ENCODE measurements around the gene CAMP. TPM values are rescaled to one million over a fixed set of nuclear protein-coding genes. Genes with fewer than 3 reads are reported as not detected.

The CAMP gene
- total RNA-seq, 1 experiment from 2014 or later: 0.45 TPM

DNA sequence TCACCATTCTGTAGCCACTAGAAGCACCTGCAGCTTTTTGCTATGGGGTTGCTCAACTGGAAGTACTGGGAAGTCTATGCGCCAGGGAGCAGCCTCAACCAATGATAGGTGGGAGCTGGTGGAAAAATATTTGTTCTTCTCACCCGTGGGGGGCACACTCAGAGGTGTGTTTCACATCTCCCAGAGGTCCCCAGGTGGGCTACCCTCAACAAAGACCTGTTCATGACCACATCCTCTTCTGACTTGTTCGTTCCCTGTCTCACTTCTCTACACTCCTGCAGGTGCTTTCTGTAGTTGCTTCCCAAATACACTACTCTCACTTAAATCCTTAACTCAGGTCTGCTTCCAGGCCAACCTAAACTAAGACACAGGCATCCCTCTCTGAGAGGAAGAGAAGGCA, 3.6 kb downstream of the CAMP start:
- no peaks in the 10 kb centered on the region for H3K9me3 ChIP-seq (replicated peaks)
- DNase-seq: no peak
- peaks cover 7% of the 10 kb centered on the region; the same call in 1 of the 2 replicates for H3K4me1 ChIP-seq
- H3K36me3 ChIP-seq: no peaks in the 10 kb centered on the region
- no peaks in the 10 kb centered on the region for H3K27me3 ChIP-seq
- H3K27ac ChIP-seq: no peak overlapping the region
- H3K4me3 ChIP-seq: no peak overlapping the region

- H3K9me3 ChIP-seq (replicated peaks): no peaks in the 10 kb centered on the region
- no peak for DNase-seq
- no peaks in the 10 kb centered on the region for H3K27me3 ChIP-seq
- H3K27ac ChIP-seq: no peak overlapping the region
- no peaks in the 10 kb centered on the region; the same call in none of the 2 replicates for H3K4me1 ChIP-seq
- no peak overlapping the region for H3K4me3 ChIP-seq
- H3K36me3 ChIP-seq: no peaks in the 10 kb centered on the region
Observed at GRCh38 chr3:48232232-48232631, 8.9 kb downstream of the CAMP start.

DNA sequence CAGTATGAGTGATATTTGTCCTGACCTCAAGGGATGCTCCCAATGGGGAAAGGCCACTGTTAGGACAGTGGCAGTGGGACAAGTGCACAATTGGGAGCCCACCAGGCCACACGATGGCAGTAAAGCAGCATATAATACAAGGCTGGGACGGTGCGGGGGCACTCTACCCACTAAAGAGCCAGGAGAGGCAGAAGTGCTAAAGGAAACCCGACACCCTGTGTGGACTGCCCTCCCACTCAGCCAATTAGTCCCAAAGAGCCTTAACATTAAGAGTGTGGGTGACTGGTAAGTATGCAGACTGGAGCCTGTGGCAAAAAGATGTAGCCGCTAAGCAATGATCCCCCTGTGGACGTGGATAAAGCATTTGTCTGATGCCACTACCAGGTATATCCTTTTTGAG, 9.4 kb downstream of the CAMP start:
- no peak overlapping the region for H3K27ac ChIP-seq
- DNase-seq: peak; percentile 83 to 91
- no peak overlapping the region for H3K4me3 ChIP-seq
- no peaks in the 10 kb centered on the region for H3K36me3 ChIP-seq
- H3K4me1 ChIP-seq: no peaks in the 10 kb centered on the region; the same call in none of the 2 replicates
- H3K9me3 ChIP-seq (replicated peaks): no peaks in the 10 kb centered on the region
- no peaks in the 10 kb centered on the region for H3K27me3 ChIP-seq

GRCh38 chr3:48233542-48233941, 10.2 kb downstream of the CAMP start:
- H3K4me1 ChIP-seq: no peaks in the 10 kb centered on the region; the same call in none of the 2 replicates
- no peak for DNase-seq
- H3K36me3 ChIP-seq: no peaks in the 10 kb centered on the region
- no peaks in the 10 kb centered on the region for H3K27me3 ChIP-seq
- H3K9me3 ChIP-seq (replicated peaks): no peaks in the 10 kb centered on the region
- no peak overlapping the region for H3K27ac ChIP-seq
- H3K4me3 ChIP-seq: no peak overlapping the region

GRCh38 chr3:48236531-48236930, 13.2 kb downstream of the CAMP start:
- peaks cover 11% of the 10 kb centered on the region for H3K4me1 ChIP-seq
- no peak overlapping the region for H3K4me3 ChIP-seq
- H3K9me3 ChIP-seq (replicated peaks): no peaks in the 10 kb centered on the region
- H3K27ac ChIP-seq: no peak overlapping the region
- no peaks in the 10 kb centered on the region for H3K27me3 ChIP-seq
- no peaks in the 10 kb centered on the region for H3K36me3 ChIP-seq
- no peak for DNase-seq

- Histone ChIP-seq H3K4me1 (peaks cover 15% of the 10 kb centered on the region), H3K27ac (no peak overlapping the region), H3K9me3 (replicated peaks) (no peaks in the 10 kb centered on the region), H3K4me3 (no peak overlapping the region), H3K36me3 (no peaks in the 10 kb centered on the region), H3K27me3 (no peaks in the 10 kb centered on the region)
- DNase-seq: no peak
Observed at GRCh38 chr3:48238531-48239085, 15.3 kb downstream of the CAMP start.

DNA sequence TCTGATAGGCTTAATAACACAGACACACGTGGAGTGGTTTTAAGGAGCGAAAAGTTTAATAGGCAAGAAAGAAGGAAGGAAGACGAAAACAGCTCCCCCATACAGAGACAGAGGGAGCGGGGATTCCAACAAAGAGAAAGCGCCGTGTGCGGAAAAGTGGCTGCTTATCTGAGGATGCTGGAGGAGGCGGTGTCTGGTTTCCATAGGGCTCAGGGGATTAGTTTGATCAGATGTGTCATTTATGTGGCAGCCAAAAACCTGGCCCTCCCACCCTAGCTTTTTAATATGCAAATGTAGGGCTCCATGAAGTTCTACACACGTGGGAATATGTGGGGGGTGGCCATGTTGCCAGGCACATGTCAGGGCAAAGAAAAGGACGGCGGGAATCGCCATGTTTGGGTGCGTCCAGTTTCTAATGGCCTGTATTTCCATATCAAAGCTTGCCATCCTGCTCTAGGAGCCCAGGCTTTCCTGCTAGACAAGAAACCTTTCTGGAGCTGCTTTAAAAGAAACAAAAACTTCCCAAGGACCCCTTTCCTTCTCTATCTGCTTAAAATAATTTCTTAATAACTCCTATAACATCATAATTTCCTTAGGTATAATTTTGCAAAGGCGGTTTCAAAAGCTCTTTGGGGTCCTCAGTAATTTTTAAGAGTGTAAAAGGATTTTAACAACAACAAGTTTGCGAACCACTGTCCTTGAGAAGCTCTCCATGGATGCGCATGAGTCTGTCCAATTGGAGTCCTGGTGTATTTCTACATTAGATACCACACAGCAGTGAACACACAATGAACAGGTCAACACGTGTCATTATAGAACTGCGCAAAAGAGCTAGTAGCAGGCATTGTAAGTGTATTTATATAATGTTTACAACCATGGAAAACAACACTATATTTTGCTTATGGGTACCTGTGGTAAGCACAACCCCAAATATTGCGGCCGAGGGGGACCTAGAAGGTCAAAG, 17.0 kb downstream of the CAMP start:
- peak; percentile 69 to 74 for DNase-seq
- Histone ChIP-seq H3K4me1 (peaks cover 18% of the 10 kb centered on the region), H3K27me3 (no peaks in the 10 kb centered on the region), H3K9me3 (replicated peaks) (no peaks in the 10 kb centered on the region), H3K27ac (peak overlapping the region; percentile 61), H3K36me3 (no peaks in the 10 kb centered on the region), H3K4me3 (peak overlapping the region; percentile 78)

- Histone ChIP-seq H3K27me3 (no peaks in the 10 kb centered on the region), H3K9me3 (replicated peaks) (no peaks in the 10 kb centered on the region), H3K4me3 (peak overlapping the region; percentile 78), H3K27ac (no peak overlapping the region), H3K4me1 (peaks cover 18% of the 10 kb centered on the region), H3K36me3 (no peaks in the 10 kb centered on the region)
- no peak for DNase-seq
Observed at GRCh38 chr3:48241796-48242455, 18.6 kb downstream of the CAMP start.

DNA sequence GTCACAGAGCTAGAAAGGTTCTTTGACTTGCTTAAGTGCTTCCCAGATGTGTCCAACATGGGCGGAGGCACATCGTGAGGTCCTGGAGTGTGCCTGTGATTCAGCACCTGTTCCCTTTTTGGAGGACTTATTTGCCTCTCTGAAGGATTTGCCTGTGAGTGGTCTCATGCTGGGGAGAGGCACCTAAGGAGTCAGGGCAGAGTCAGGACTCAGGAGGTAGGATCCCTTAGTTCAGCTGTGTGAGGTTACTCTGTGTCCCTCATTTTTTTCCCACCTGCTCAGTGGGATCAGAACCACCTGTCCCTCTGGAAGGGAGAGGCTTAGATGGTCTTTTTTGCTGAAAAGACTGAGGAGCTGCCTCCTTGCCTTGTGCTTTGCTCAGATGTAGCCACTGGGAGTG, 20.6 kb downstream of the CAMP start:
- Histone ChIP-seq H3K36me3 (no peaks in the 10 kb centered on the region), H3K4me3 (no peak overlapping the region), H3K27me3 (no peaks in the 10 kb centered on the region), H3K9me3 (replicated peaks) (no peaks in the 10 kb centered on the region), H3K27ac (no peak overlapping the region; the same call in 1 of the 2 replicates), H3K4me1 (peaks cover 28% of the 10 kb centered on the region)
- DNase-seq: peak; percentile 36 to 68

GRCh38 chr3:48244461-48244860, 21.2 kb downstream of the CAMP start:
- Histone ChIP-seq H3K27ac (no peak overlapping the region), H3K9me3 (replicated peaks) (no peaks in the 10 kb centered on the region), H3K36me3 (peaks cover 4% of the 10 kb centered on the region), H3K4me1 (peaks cover 28% of the 10 kb centered on the region), H3K27me3 (no peaks in the 10 kb centered on the region), H3K4me3 (no peak overlapping the region)
- DNase-seq: no peak

- Histone ChIP-seq H3K36me3 (peaks cover 6% of the 10 kb centered on the region), H3K9me3 (replicated peaks) (no peaks in the 10 kb centered on the region), H3K27me3 (no peaks in the 10 kb centered on the region), H3K4me3 (no peak overlapping the region), H3K4me1 (peaks cover 22% of the 10 kb centered on the region), H3K27ac (no peak overlapping the region)
- DNase-seq: no peak
Observed at GRCh38 chr3:48245136-48245535, 21.8 kb downstream of the CAMP start.

GRCh38 chr3:48247401-48247811, 24.1 kb downstream of the CAMP start:
- no peaks in the 10 kb centered on the region for H3K9me3 ChIP-seq (replicated peaks)
- H3K27me3 ChIP-seq: no peaks in the 10 kb centered on the region
- H3K27ac ChIP-seq: no peak overlapping the region
- H3K36me3 ChIP-seq: peaks cover 11% of the 10 kb centered on the region
- H3K4me1 ChIP-seq: peaks cover 17% of the 10 kb centered on the region
- DNase-seq: peak in 1 of 2 experiments; percentile 28
- H3K4me3 ChIP-seq: no peak overlapping the region

DNA sequence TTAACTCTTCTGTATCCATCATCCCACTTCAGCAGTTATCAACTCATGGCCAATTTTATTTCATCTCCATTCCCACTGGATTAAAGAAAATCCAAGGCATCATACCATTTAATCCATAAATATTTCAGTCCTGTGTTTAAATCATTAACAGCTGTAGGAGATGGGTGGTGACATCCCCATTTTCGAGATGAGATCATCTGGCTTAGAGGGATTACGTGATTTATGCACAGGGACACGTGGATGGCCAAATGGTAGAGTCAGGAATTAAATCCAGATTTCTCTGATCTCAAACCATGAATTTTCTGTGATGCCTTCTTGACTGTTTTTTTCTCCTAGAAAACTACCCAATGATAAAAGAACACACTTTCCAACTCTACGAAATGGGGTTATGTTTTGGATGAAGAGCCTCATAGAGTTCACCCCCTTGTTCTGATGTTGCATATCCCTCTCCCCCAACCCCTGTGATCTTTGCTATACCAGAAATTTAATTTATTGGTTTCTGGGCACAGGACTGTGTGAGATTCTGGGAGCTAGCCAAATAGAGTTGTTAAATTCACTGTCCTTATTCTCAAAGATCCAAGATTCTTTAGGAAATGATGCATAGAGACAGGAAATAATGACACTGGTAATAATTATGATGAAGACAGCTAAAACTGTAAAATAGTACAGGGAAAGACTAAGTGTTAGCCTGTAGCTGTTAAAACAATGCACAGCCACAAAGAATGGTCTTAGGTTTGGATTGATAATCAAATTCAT, 25.0 kb downstream of the CAMP start:
- Histone ChIP-seq H3K27ac (0 out of 2 replicates have a peak overlapping the region, but pooled peaks have one; percentile 11), H3K4me1 (peaks cover 13% of the 10 kb centered on the region), H3K9me3 (replicated peaks) (no peaks in the 10 kb centered on the region), H3K4me3 (no peak overlapping the region), H3K36me3 (peaks cover 11% of the 10 kb centered on the region), H3K27me3 (no peaks in the 10 kb centered on the region)
- peak in 1 of 2 experiments; percentile 46 for DNase-seq

DNA sequence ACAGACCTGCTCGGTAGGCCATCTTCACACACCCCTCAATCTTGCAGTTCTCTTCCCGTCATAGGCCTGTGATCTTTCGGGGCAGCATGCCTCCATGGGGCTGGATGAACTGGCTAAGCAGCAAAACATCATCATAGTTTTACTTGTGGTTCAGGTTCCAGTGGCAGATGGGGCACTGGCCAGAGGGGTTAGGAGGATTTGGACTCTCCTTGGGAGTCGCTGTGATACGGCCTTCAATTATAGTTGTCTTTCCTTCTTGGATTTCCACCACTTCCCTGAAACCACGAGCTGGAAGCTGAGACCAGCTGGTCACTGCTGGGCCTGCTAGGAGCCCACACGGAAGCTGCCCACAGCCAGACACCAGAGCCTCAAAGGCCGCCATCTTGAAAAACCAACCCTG, 33.3 kb downstream of the CAMP start:
- Histone ChIP-seq H3K4me3 (no peak overlapping the region), H3K9me3 (replicated peaks) (no peaks in the 10 kb centered on the region), H3K36me3 (peaks cover under 1% of the 10 kb centered on the region), H3K27me3 (no peaks in the 10 kb centered on the region), H3K27ac (no peak overlapping the region), H3K4me1 (no peaks in the 10 kb centered on the region)
- no peak for DNase-seq

All from SJCRH30 (cell line).